Stimulated activated CD8-positive, alpha-beta memory T cell treated with anti-CD3 and anti-CD28 coated beads, Interleukin-4, amount 100 ng/mL, for 1 hour (primary cell): Measurements from ENCODE around the gene SMTNL1.
"Not testable (repeated sequence)": the region's sequence is repeated elsewhere in the genome, so short reads cannot be mapped to it uniquely, and the experiment has no call there.

Experiments used
- DNase-seq, 2 donors: peaks; one replicate each; pipeline ENCODE4 v3.0.0-alpha.2; 2020; ENCODE audit warnings: low read depth in 2 of 2, low spot score in 1 of 2

The SMTNL1 gene

GRCh38 chr11:57508341-57509170 lies 28.8 kb upstream of the SMTNL1 start:
- no peak for DNase-seq

GRCh38 chr11:57511741-57512430 lies 25.5 kb upstream of the SMTNL1 start:
- no peak for DNase-seq

GRCh38 chr11:57512646-57513451 lies 24.5 kb upstream of the SMTNL1 start:
- DNase-seq: no peak

- no peak for DNase-seq
Observed at GRCh38 chr11:57513452-57513795, 24.0 kb upstream of the SMTNL1 start.

- DNase-seq: no peak
Observed at GRCh38 chr11:57513911-57514537, 23.4 kb upstream of the SMTNL1 start.

GRCh38 chr11:57514538-57515331 lies 22.7 kb upstream of the SMTNL1 start:
- no peak for DNase-seq

GRCh38 chr11:57515332-57516060 lies 21.9 kb upstream of the SMTNL1 start, which contains the start of gene SLC43A1:
SLC43A1 (minus strand) TSS chr11:57515702; CDS start chr11:57514111, 1,591 bp downstream.
- no peak for DNase-seq

- DNase-seq: no peak
Observed at GRCh38 chr11:57516061-57516443, 21.3 kb upstream of the SMTNL1 start.

GRCh38 chr11:57521116-57521515 lies 16.3 kb upstream of the SMTNL1 start:
- DNase-seq: no peak

GRCh38 chr11:57523419-57523818 lies 14.0 kb upstream of the SMTNL1 start:
- DNase-seq: no peak

- DNase-seq: peak; percentile 55 to 61
Observed at GRCh38 chr11:57527056-57527631, 10.3 kb upstream of the SMTNL1 start.

- DNase-seq: no peak
Observed at GRCh38 chr11:57529012-57529411, 8.4 kb upstream of the SMTNL1 start.

- DNase-seq: no peak
Observed at GRCh38 chr11:57530215-57530595, 7.2 kb upstream of the SMTNL1 start.

- peak; percentile 86 to 88 for DNase-seq
Observed at GRCh38 chr11:57530596-57531507, 6.5 kb upstream of the SMTNL1 start, which contains the start of gene TIMM10. TIMM10 (minus strand) TSS chr11:57530754; CDS start chr11:57530189, 565 bp downstream.

GRCh38 chr11:57534449-57534848 lies 2.9 kb upstream of the SMTNL1 start:
- DNase-seq: not testable (repeated sequence)

- DNase-seq: no peak
Observed at GRCh38 chr11:57539342-57539741, 1.9 kb downstream of the SMTNL1 start.

- DNase-seq: no peak
Observed at GRCh38 chr11:57541169-57541568, 3.8 kb downstream of the SMTNL1 start.

- DNase-seq: no peak
Observed at GRCh38 chr11:57542582-57542981, 5.2 kb downstream of the SMTNL1 start.
